H9 (cell line): ENCODE measurements around the gene ANP32A. TPM values are rescaled to one million over a fixed set of nuclear protein-coding genes. Genes with fewer than 3 reads are reported as not detected.

Experiments
- DNase-seq: peaks from one replicate; pipeline ENCODE4 v3.0.0-alpha.2; 2017
- H2AFZ ChIP-seq: one replicate; pipeline ENCODE4 v1.6.1; 2013; ENCODE audit warnings: mild to moderate bottlenecking, low read length, control low read depth, moderate library complexity
- H2AK5ac ChIP-seq: 2 replicates; pipeline ENCODE4 v1.6.1; 2013; ENCODE audit warnings: low read length, control low read depth, mixed read lengths; ENCODE audit not compliant: insufficient read length
- H2BK120ac ChIP-seq: one replicate; pipeline ENCODE4 v1.6.1; 2013; ENCODE audit warnings: low read depth, mild to moderate bottlenecking, low read length, control low read depth, inconsistent platforms; ENCODE audit not compliant: poor library complexity, severe bottlenecking
- H2BK12ac ChIP-seq: 2 replicates; pipeline ENCODE4 v1.6.1; 2013; ENCODE audit warnings: low read length, control low read depth, mixed read lengths, low read depth; ENCODE audit not compliant: insufficient read length
- H2BK15ac ChIP-seq: 2 replicates; pipeline ENCODE4 v1.6.1; 2013; ENCODE audit warnings: low read depth, low read length, control low read depth
- H2BK20ac ChIP-seq: one replicate; pipeline ENCODE4 v1.6.1; 2013; ENCODE audit warnings: low read depth, mild to moderate bottlenecking, low read length, control low read depth, inconsistent platforms; ENCODE audit not compliant: poor library complexity, severe bottlenecking
- H2BK5ac ChIP-seq: 2 replicates; pipeline ENCODE4 v1.6.1; 2013; ENCODE audit warnings: low read length, control low read depth, mixed read lengths; ENCODE audit not compliant: insufficient read length
- H3K14ac ChIP-seq: 2 replicates; pipeline ENCODE4 v1.6.1; 2013; ENCODE audit warnings: low read length, control low read depth; ENCODE audit not compliant: insufficient read depth
- H3K18ac ChIP-seq: 2 replicates; pipeline ENCODE4 v1.6.1; 2013; ENCODE audit warnings: low read depth, mild to moderate bottlenecking, mixed read lengths, low read length, control low read depth; ENCODE audit not compliant: insufficient read length
- H3K23ac ChIP-seq: 2 replicates; pipeline ENCODE4 v1.6.1; 2013; ENCODE audit warnings: low read length, control low read depth, mixed read lengths, low read depth; ENCODE audit not compliant: insufficient read length
- H3K23me2 ChIP-seq: 2 replicates; pipeline ENCODE4 v1.6.1; 2013; ENCODE audit warnings: low read depth, mild to moderate bottlenecking, mixed read lengths, low read length, control low read depth; ENCODE audit not compliant: insufficient read length, poor library complexity, severe bottlenecking
- H3K27ac ChIP-seq: 2 replicates; pipeline ENCODE4 v1.5.1; 2013; ENCODE audit warnings: low read length, control low read depth, mixed read lengths, low read depth; ENCODE audit not compliant: insufficient read length
- H3K27me3 ChIP-seq: 2 replicates; pipeline ENCODE4 v1.6.1; 2013; ENCODE audit warnings: low read length, control low read depth, inconsistent platforms; ENCODE audit not compliant: insufficient read depth
- H3K4ac ChIP-seq: 2 replicates; pipeline ENCODE4 v1.6.1; 2013; ENCODE audit warnings: low read depth, mild to moderate bottlenecking, control low read depth, inconsistent platforms, low read length, moderate library complexity
- H3K4me1 ChIP-seq: 2 replicates; pipeline ENCODE4 v1.6.1; 2013; ENCODE audit warnings: low read length, control low read depth, inconsistent platforms; ENCODE audit not compliant: insufficient read depth
- H3K4me2 ChIP-seq: 2 replicates; pipeline ENCODE4 v1.6.1; 2013; ENCODE audit warnings: low read length, control low read depth, mixed read lengths; ENCODE audit not compliant: insufficient read length, insufficient read depth
- H3K56ac ChIP-seq: 2 replicates; pipeline ENCODE4 v1.6.1; 2013; ENCODE audit warnings: low read depth, mild to moderate bottlenecking, mixed read lengths, low read length, control low read depth; ENCODE audit not compliant: insufficient read length
- H3K79me1 ChIP-seq: 2 replicates; pipeline ENCODE4 v1.6.1; 2013; ENCODE audit warnings: low read depth, mild to moderate bottlenecking, moderate library complexity, low read length, control low read depth, inconsistent platforms; ENCODE audit not compliant: insufficient read depth, poor library complexity, severe bottlenecking
- H3K79me2 ChIP-seq: 2 replicates; pipeline ENCODE4 v1.6.1; 2013; ENCODE audit warnings: low read length, control low read depth, inconsistent platforms; ENCODE audit not compliant: insufficient read depth
- H3K9ac ChIP-seq: 2 replicates; pipeline ENCODE4 v1.6.1; 2013; ENCODE audit warnings: low read length, control low read depth, mixed read lengths; ENCODE audit not compliant: insufficient read length; ENCODE audit errors: extremely low read depth
- H3K9me3 ChIP-seq: one replicate; pipeline ENCODE4 v1.6.1; 2013; ENCODE audit warnings: low read depth, low read length, inconsistent platforms; ENCODE audit not compliant: control insufficient read depth
- H3T11ph ChIP-seq: one replicate; pipeline ENCODE4 v1.6.1; 2013; ENCODE audit warnings: mild to moderate bottlenecking, low read length, control low read depth, inconsistent platforms
- H4K20me1 ChIP-seq: one replicate; pipeline ENCODE4 v1.6.1; 2013; ENCODE audit not compliant: control insufficient read depth, insufficient read length, insufficient read depth
- H4K5ac ChIP-seq: 2 replicates; pipeline ENCODE4 v1.6.1; 2013; ENCODE audit warnings: low read depth, mild to moderate bottlenecking, mixed read lengths, low read length, control low read depth; ENCODE audit not compliant: insufficient read length
- H4K8ac ChIP-seq: replicated peaks from 2 replicates; pipeline ENCODE4 v1.6.1; 2013; ENCODE audit warnings: low read length, control low read depth, mixed read lengths, low read depth; ENCODE audit not compliant: insufficient read length
- H4K91ac ChIP-seq: 2 replicates; pipeline ENCODE4 v1.6.1; 2013; ENCODE audit warnings: low read depth, mild to moderate bottlenecking, moderate library complexity, mixed read lengths, low read length, control low read depth; ENCODE audit not compliant: insufficient read length
- H3K27ac Mint-ChIP-seq, 3 experiments: 2 replicates in 2 of 3; 3 replicates in 1 of 3; pipeline ENCODE4 v1.8.0; 2020 to 2021; ENCODE audit warnings: mixed read lengths in 3 of 3, mild to moderate bottlenecking in 1 of 3, moderate library complexity in 1 of 3
- H3K27me3 Mint-ChIP-seq: 2 replicates; pipeline ENCODE4 v1.8.0; 2021; ENCODE audit warnings: low read depth, mild to moderate bottlenecking, moderate library complexity, mixed read lengths
- H3K36me3 Mint-ChIP-seq, 3 experiments: 2 replicates in 2 of 3; 3 replicates in 1 of 3; pipeline ENCODE4 v1.8.0; 2020 to 2021; ENCODE audit warnings: low read depth in 3 of 3, mixed read lengths in 3 of 3; ENCODE audit not compliant: insufficient read depth in 1 of 3
- H3K4me1 Mint-ChIP-seq, 2 experiments: 2 replicates each; pipeline ENCODE4 v1.8.0; 2020; ENCODE audit warnings: mixed read lengths in 2 of 2
- H3K4me3 Mint-ChIP-seq, 2 experiments: 2 replicates in 1 of 2; 3 replicates in 1 of 2; pipeline ENCODE4 v1.8.0; 2020 to 2021; ENCODE audit warnings: mild to moderate bottlenecking in 2 of 2, mixed read lengths in 2 of 2, moderate library complexity in 1 of 2
- H3K9me3 Mint-ChIP-seq, 2 experiments: 2 replicates in 1 of 2; 3 replicates in 1 of 2; pipeline ENCODE4 v1.8.0; 2020; ENCODE audit warnings: mild to moderate bottlenecking in 2 of 2, mixed read lengths in 2 of 2, moderate library complexity in 1 of 2
- CTCF ChIP-seq: fragments of 200-600 bp; sonication (generic); conservative IDR thresholded peaks from 3 replicates; pipeline ENCODE4 v1.8.0; 2021; ENCODE audit warnings: antibody characterized with exemption, mild to moderate bottlenecking
- WGBS: extraction: QIAGEN DNeasy Blood & Tissue Kit; methylation state at CpG from one replicate; pipeline ENCODE4 v1.1.7; 2013; ENCODE audit warnings: missing lambda C conversion rate, low lambda C conversion rate, mixed read lengths; ENCODE audit not compliant: insufficient read length; ENCODE audit errors: extremely low coverage; 5-methylcytosine and 5-hydroxymethylcytosine counted together
- total RNA-seq: library from RNA; stranded (reverse); gene quantifications from 2 replicates; pipeline ENCODE4 v1.2.1, GENCODE V29; 2021

Gene ANP32A
- total RNA-seq, 1 experiment from 2014 or later, result 318 TPM

- H2BK120ac ChIP-seq, result no peak overlapping the region
- Mint-ChIP-seq H3K27ac (no peak overlapping the region), H3K4me1 (no peaks in the 10 kb centered on the region), H3K36me3 (peaks cover 5 to 10% (median 9%) of the 10 kb centered on the region in 3 experiments), H3K4me3 (no peak overlapping the region), H3K27me3 (peaks cover 69% of the 10 kb centered on the region), H3K9me3 (peaks cover 19 to 21% of the 10 kb centered on the region in 2 experiments)
- no peak overlapping the region for H3K18ac ChIP-seq
- no peak overlapping the region for H2AK5ac ChIP-seq
- no peak overlapping the region for H3K56ac ChIP-seq
- no peak for DNase-seq
- H2AFZ ChIP-seq, result no peak overlapping the region
- H3K27ac ChIP-seq, result no peak overlapping the region
- H4K20me1 ChIP-seq, result no peaks in the 10 kb centered on the region
- H3K9me3 ChIP-seq, result no peaks in the 10 kb centered on the region
- H3K79me1 ChIP-seq, result no peaks in the 10 kb centered on the region
- H3K4me1 ChIP-seq, result no peaks in the 10 kb centered on the region
- no peak overlapping the region for H3K23ac ChIP-seq
- H3K9ac ChIP-seq, result no peak overlapping the region
- no peak overlapping the region for H2BK5ac ChIP-seq
- no peak for TF ChIP-seq CTCF
- no peak overlapping the region for H4K91ac ChIP-seq
- no CpG with 5 or more reads among the region's 3 CpGs for WGBS
- no peaks in the 10 kb centered on the region for H3K79me2 ChIP-seq
- no peak overlapping the region for H2BK20ac ChIP-seq
- no peak overlapping the region for H3K4ac ChIP-seq
- H3K23me2 ChIP-seq, result no peaks in the 10 kb centered on the region
- H3K14ac ChIP-seq, result no peak overlapping the region
- no peak overlapping the region for H2BK12ac ChIP-seq
- H3K27me3 ChIP-seq, result no peaks in the 10 kb centered on the region; the same call in 1 of the 2 replicates
- no peak overlapping the region for H4K8ac ChIP-seq
- no peak overlapping the region for H4K5ac ChIP-seq
- no peak overlapping the region for H3T11ph ChIP-seq
- H3K4me2 ChIP-seq, result no peak overlapping the region
- no peak overlapping the region for H2BK15ac ChIP-seq
Measured at GRCh38 chr15:68834346-68834745, 13.7 kb upstream of the ANP32A start.
